ENCODE measurements around the gene MAGI1.

DNA sequence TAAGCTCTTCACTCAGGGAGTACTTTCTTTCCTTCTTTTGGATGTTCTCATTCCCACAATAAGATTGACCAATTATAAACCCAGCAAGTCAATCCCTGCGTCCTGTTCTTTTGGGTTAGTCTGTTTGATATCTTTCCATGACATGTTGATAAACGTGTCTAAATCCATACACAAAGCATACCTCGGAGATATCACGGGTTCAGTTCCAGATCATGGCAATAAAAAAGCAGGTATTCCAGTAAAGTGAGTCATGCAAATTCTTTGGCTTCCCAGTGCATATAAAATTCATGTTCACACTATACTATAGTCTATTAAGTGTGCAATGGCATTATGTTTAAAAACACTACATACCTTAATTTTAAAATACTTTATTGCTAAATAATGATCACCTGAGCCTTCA is 667.7 kb downstream of the MAGI1 start:
- TF ChIP-seq, protein P1, sequence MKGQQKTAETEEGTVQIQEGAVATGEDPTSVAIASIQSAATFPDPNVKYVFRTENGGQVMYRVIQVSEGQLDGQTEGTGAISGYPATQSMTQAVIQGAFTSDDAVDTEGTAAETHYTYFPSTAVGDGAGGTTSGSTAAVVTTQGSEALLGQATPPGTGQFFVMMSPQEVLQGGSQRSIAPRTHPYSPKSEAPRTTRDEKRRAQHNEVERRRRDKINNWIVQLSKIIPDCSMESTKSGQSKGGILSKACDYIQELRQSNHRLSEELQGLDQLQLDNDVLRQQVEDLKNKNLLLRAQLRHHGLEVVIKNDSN (CRISPR knock-in tag; IDR thresholded peaks at IDR 0.05): no peak
- TF ChIP-seq, protein P2, sequence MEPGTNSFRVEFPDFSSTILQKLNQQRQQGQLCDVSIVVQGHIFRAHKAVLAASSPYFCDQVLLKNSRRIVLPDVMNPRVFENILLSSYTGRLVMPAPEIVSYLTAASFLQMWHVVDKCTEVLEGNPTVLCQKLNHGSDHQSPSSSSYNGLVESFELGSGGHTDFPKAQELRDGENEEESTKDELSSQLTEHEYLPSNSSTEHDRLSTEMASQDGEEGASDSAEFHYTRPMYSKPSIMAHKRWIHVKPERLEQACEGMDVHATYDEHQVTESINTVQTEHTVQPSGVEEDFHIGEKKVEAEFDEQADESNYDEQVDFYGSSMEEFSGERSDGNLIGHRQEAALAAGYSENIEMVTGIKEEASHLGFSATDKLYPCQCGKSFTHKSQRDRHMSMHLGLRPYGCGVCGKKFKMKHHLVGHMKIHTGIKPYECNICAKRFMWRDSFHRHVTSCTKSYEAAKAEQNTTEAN (CRISPR knock-in tag; IDR thresholded peaks at IDR 0.05): no peak
- TF ChIP-seq, protein P3, sequence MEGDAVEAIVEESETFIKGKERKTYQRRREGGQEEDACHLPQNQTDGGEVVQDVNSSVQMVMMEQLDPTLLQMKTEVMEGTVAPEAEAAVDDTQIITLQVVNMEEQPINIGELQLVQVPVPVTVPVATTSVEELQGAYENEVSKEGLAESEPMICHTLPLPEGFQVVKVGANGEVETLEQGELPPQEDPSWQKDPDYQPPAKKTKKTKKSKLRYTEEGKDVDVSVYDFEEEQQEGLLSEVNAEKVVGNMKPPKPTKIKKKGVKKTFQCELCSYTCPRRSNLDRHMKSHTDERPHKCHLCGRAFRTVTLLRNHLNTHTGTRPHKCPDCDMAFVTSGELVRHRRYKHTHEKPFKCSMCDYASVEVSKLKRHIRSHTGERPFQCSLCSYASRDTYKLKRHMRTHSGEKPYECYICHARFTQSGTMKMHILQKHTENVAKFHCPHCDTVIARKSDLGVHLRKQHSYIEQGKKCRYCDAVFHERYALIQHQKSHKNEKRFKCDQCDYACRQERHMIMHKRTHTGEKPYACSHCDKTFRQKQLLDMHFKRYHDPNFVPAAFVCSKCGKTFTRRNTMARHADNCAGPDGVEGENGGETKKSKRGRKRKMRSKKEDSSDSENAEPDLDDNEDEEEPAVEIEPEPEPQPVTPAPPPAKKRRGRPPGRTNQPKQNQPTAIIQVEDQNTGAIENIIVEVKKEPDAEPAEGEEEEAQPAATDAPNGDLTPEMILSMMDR (IDR thresholded peaks at IDR 0.05): no peak

Data from WTC11 (cell line).